ENCODE data around the gene SBNO2.

The SBNO2 gene

GRCh38 chr19:1149259-1150045, 24.6 kb downstream of the SBNO2 start:
- DNase-seq (no peak), ATAC-seq (replicated peaks) (no peak)
- Mint-ChIP-seq H3K4me3 (no peak overlapping the region), H3K9me3 (no peaks in the 10 kb centered on the region), H3K36me3 (ENCODE audit: insufficient read depth) (peaks cover 25% of the 10 kb centered on the region), H3K27ac (no peak overlapping the region), H3K27me3 (no peaks in the 10 kb centered on the region), H3K4me1 (ENCODE audit: low read depth in 2 of 2) (peaks cover 1 to 9% of the 10 kb centered on the region in 2 donors)

- H3K9me3 Mint-ChIP-seq, result no peaks in the 10 kb centered on the region
- H3K4me3 Mint-ChIP-seq, result no peak overlapping the region
- H3K27me3 Mint-ChIP-seq, result no peaks in the 10 kb centered on the region
- H3K36me3 Mint-ChIP-seq (ENCODE audit: insufficient read depth), result peaks cover 17% of the 10 kb centered on the region
- peaks cover 1 to 14% of the 10 kb centered on the region in 2 donors for H3K4me1 Mint-ChIP-seq (ENCODE audit: low read depth in 2 of 2)
- H3K27ac Mint-ChIP-seq, result no peak overlapping the region
- no peak for DNase-seq
- ATAC-seq (replicated peaks), result no peak
Measured at GRCh38 chr19:1147934-1148549, 26.0 kb downstream of the SBNO2 start.

GRCh38 chr19:1146858-1147780, 26.9 kb downstream of the SBNO2 start:
- peaks cover 11% of the 10 kb centered on the region for H3K36me3 Mint-ChIP-seq (ENCODE audit: insufficient read depth)
- peaks cover 0 to 2% of the 10 kb centered on the region in 2 donors for H3K9me3 Mint-ChIP-seq
- H3K27ac Mint-ChIP-seq, result no peak overlapping the region
- DNase-seq, result no peak
- H3K27me3 Mint-ChIP-seq, result no peaks in the 10 kb centered on the region
- no peak overlapping the region for H3K4me3 Mint-ChIP-seq
- ATAC-seq (replicated peaks), result no peak
- peaks cover 2 to 15% of the 10 kb centered on the region in 2 donors for H3K4me1 Mint-ChIP-seq (ENCODE audit: low read depth in 2 of 2)

- Mint-ChIP-seq H3K27me3 (no peaks in the 10 kb centered on the region), H3K9me3 (peaks cover 2 to 8% of the 10 kb centered on the region in 2 donors), H3K4me3 (no peak overlapping the region), H3K36me3 (ENCODE audit: insufficient read depth) (peaks cover 8% of the 10 kb centered on the region), H3K4me1 (ENCODE audit: low read depth in 2 of 2) (peaks cover 5 to 19% of the 10 kb centered on the region in 2 donors), H3K27ac (peak overlapping the region in 1 of 2 donors; percentile 13)
- DNase-seq (no peak), ATAC-seq (replicated peaks) (no peak)
Measured at GRCh38 chr19:1146412-1146699, 27.7 kb downstream of the SBNO2 start.

GRCh38 chr19:1145635-1146411, 28.2 kb downstream of the SBNO2 start:
- no peak for ATAC-seq (replicated peaks)
- H3K36me3 Mint-ChIP-seq (ENCODE audit: insufficient read depth), result peaks cover 8% of the 10 kb centered on the region
- DNase-seq, result no peak
- H3K9me3 Mint-ChIP-seq, result peaks cover 2 to 8% of the 10 kb centered on the region in 2 donors
- H3K4me3 Mint-ChIP-seq, result no peak overlapping the region
- no peaks in the 10 kb centered on the region for H3K27me3 Mint-ChIP-seq
- H3K4me1 Mint-ChIP-seq (ENCODE audit: low read depth in 2 of 2), result peaks cover 5 to 19% of the 10 kb centered on the region in 2 donors
- peak overlapping the region in 1 of 2 donors; percentile 94 for H3K27ac Mint-ChIP-seq

GRCh38 chr19:1144741-1145140, 29.3 kb downstream of the SBNO2 start:
- Mint-ChIP-seq H3K4me1 (ENCODE audit: low read depth in 2 of 2) (peaks cover 5 to 19% of the 10 kb centered on the region in 2 donors), H3K27me3 (no peaks in the 10 kb centered on the region), H3K36me3 (ENCODE audit: insufficient read depth) (peaks cover 9% of the 10 kb centered on the region), H3K4me3 (no peak overlapping the region), H3K9me3 (peaks cover 2 to 8% of the 10 kb centered on the region in 2 donors), H3K27ac (peak overlapping the region in 1 of 2 donors; percentile 94)
- no peak for DNase-seq
- no peak for ATAC-seq (replicated peaks)

GRCh38 chr19:1143828-1144399, 30.2 kb downstream of the SBNO2 start:
- H3K4me3 Mint-ChIP-seq, result no peak overlapping the region
- peak overlapping the region in 1 of 2 donors; percentile 94 for H3K27ac Mint-ChIP-seq
- H3K4me1 Mint-ChIP-seq (ENCODE audit: low read depth in 2 of 2), result peaks cover 5 to 19% of the 10 kb centered on the region in 2 donors
- no peak for ATAC-seq (replicated peaks)
- H3K27me3 Mint-ChIP-seq, result no peaks in the 10 kb centered on the region
- DNase-seq, result no peak
- peaks cover 16% of the 10 kb centered on the region for H3K36me3 Mint-ChIP-seq (ENCODE audit: insufficient read depth)
- peaks cover 2 to 8% of the 10 kb centered on the region in 2 donors for H3K9me3 Mint-ChIP-seq

- no peak for DNase-seq
- Mint-ChIP-seq H3K4me3 (no peak overlapping the region), H3K36me3 (ENCODE audit: insufficient read depth) (peaks cover 16% of the 10 kb centered on the region), H3K27me3 (no peaks in the 10 kb centered on the region), H3K9me3 (peaks cover 2 to 8% of the 10 kb centered on the region in 2 donors), H3K4me1 (ENCODE audit: low read depth in 2 of 2) (peaks cover 6 to 19% of the 10 kb centered on the region in 2 donors), H3K27ac (peak overlapping the region in 1 of 2 donors; percentile 30)
- no peak for ATAC-seq (replicated peaks)
Measured at GRCh38 chr19:1141944-1142343, 32.1 kb downstream of the SBNO2 start.

GRCh38 chr19:1140272-1141027, 33.6 kb downstream of the SBNO2 start:
- H3K27ac Mint-ChIP-seq, result peak overlapping the region in 1 of 2 donors; percentile 44

GRCh38 chr19:1139126-1139525, 34.9 kb downstream of the SBNO2 start:
- Mint-ChIP-seq H3K4me3 (no peak overlapping the region), H3K27ac (peak overlapping the region in 1 of 2 donors; percentile 25), H3K9me3 (peaks cover 2 to 8% of the 10 kb centered on the region in 2 donors), H3K27me3 (no peaks in the 10 kb centered on the region), H3K4me1 (ENCODE audit: low read depth in 2 of 2) (peaks cover 9 to 12% of the 10 kb centered on the region in 2 donors), H3K36me3 (ENCODE audit: insufficient read depth) (peaks cover 8% of the 10 kb centered on the region)
- ATAC-seq (replicated peaks) (no peak), DNase-seq (no peak)

More at GRCh38 chr19:1140272-1141027, 33.6 kb downstream of the SBNO2 start:
- Mint-ChIP-seq H3K27me3 (no peaks in the 10 kb centered on the region), H3K4me3 (no peak overlapping the region), H3K4me1 (ENCODE audit: low read depth in 2 of 2) (peaks cover 7 to 24% of the 10 kb centered on the region in 2 donors), H3K9me3 (peaks cover 2 to 8% of the 10 kb centered on the region in 2 donors), H3K36me3 (ENCODE audit: insufficient read depth) (peaks cover 7% of the 10 kb centered on the region)
- DNase-seq, result no peak
- ATAC-seq (replicated peaks), result no peak

GRCh38 chr19:1138121-1138520, 35.9 kb downstream of the SBNO2 start:
- no peaks in the 10 kb centered on the region for H3K27me3 Mint-ChIP-seq
- H3K9me3 Mint-ChIP-seq, result peaks cover 2 to 8% of the 10 kb centered on the region in 2 donors
- peaks cover 18% of the 10 kb centered on the region for H3K36me3 Mint-ChIP-seq (ENCODE audit: insufficient read depth)
- DNase-seq (no peak), ATAC-seq (replicated peaks) (no peak)
- H3K4me1 Mint-ChIP-seq (ENCODE audit: low read depth in 2 of 2), result peaks cover 16% of the 10 kb centered on the region in 2 donors
- no peak overlapping the region for H3K27ac Mint-ChIP-seq
- no peak overlapping the region for H3K4me3 Mint-ChIP-seq
